H9 (cell line): ENCODE measurements around the gene NRG3. TPM values are rescaled to one million over a fixed set of nuclear protein-coding genes. Genes with fewer than 3 reads are reported as not detected.

Experiments
- DNase-seq: peaks from one replicate; pipeline ENCODE4 v3.0.0-alpha.2; 2017
- H2AFZ ChIP-seq: one replicate; pipeline ENCODE4 v1.6.1; 2013; ENCODE audit warnings: mild to moderate bottlenecking, low read length, control low read depth, moderate library complexity
- H2AK5ac ChIP-seq: 2 replicates; pipeline ENCODE4 v1.6.1; 2013; ENCODE audit warnings: low read length, control low read depth, mixed read lengths; ENCODE audit not compliant: insufficient read length
- H2BK120ac ChIP-seq: one replicate; pipeline ENCODE4 v1.6.1; 2013; ENCODE audit warnings: low read depth, mild to moderate bottlenecking, low read length, control low read depth, inconsistent platforms; ENCODE audit not compliant: poor library complexity, severe bottlenecking
- H2BK12ac ChIP-seq: 2 replicates; pipeline ENCODE4 v1.6.1; 2013; ENCODE audit warnings: low read length, control low read depth, mixed read lengths, low read depth; ENCODE audit not compliant: insufficient read length
- H2BK15ac ChIP-seq: 2 replicates; pipeline ENCODE4 v1.6.1; 2013; ENCODE audit warnings: low read depth, low read length, control low read depth
- H2BK20ac ChIP-seq: one replicate; pipeline ENCODE4 v1.6.1; 2013; ENCODE audit warnings: low read depth, mild to moderate bottlenecking, low read length, control low read depth, inconsistent platforms; ENCODE audit not compliant: poor library complexity, severe bottlenecking
- H2BK5ac ChIP-seq: 2 replicates; pipeline ENCODE4 v1.6.1; 2013; ENCODE audit warnings: low read length, control low read depth, mixed read lengths; ENCODE audit not compliant: insufficient read length
- H3K14ac ChIP-seq: 2 replicates; pipeline ENCODE4 v1.6.1; 2013; ENCODE audit warnings: low read length, control low read depth; ENCODE audit not compliant: insufficient read depth
- H3K18ac ChIP-seq: 2 replicates; pipeline ENCODE4 v1.6.1; 2013; ENCODE audit warnings: low read depth, mild to moderate bottlenecking, mixed read lengths, low read length, control low read depth; ENCODE audit not compliant: insufficient read length
- H3K23ac ChIP-seq: 2 replicates; pipeline ENCODE4 v1.6.1; 2013; ENCODE audit warnings: low read length, control low read depth, mixed read lengths, low read depth; ENCODE audit not compliant: insufficient read length
- H3K23me2 ChIP-seq: 2 replicates; pipeline ENCODE4 v1.6.1; 2013; ENCODE audit warnings: low read depth, mild to moderate bottlenecking, mixed read lengths, low read length, control low read depth; ENCODE audit not compliant: insufficient read length, poor library complexity, severe bottlenecking
- H3K27ac ChIP-seq: 2 replicates; pipeline ENCODE4 v1.5.1; 2013; ENCODE audit warnings: low read length, control low read depth, mixed read lengths, low read depth; ENCODE audit not compliant: insufficient read length
- H3K27me3 ChIP-seq: 2 replicates; pipeline ENCODE4 v1.6.1; 2013; ENCODE audit warnings: low read length, control low read depth, inconsistent platforms; ENCODE audit not compliant: insufficient read depth
- H3K4ac ChIP-seq: 2 replicates; pipeline ENCODE4 v1.6.1; 2013; ENCODE audit warnings: low read depth, mild to moderate bottlenecking, control low read depth, inconsistent platforms, low read length, moderate library complexity
- H3K4me1 ChIP-seq: 2 replicates; pipeline ENCODE4 v1.6.1; 2013; ENCODE audit warnings: low read length, control low read depth, inconsistent platforms; ENCODE audit not compliant: insufficient read depth
- H3K4me2 ChIP-seq: 2 replicates; pipeline ENCODE4 v1.6.1; 2013; ENCODE audit warnings: low read length, control low read depth, mixed read lengths; ENCODE audit not compliant: insufficient read length, insufficient read depth
- H3K56ac ChIP-seq: 2 replicates; pipeline ENCODE4 v1.6.1; 2013; ENCODE audit warnings: low read depth, mild to moderate bottlenecking, mixed read lengths, low read length, control low read depth; ENCODE audit not compliant: insufficient read length
- H3K79me1 ChIP-seq: 2 replicates; pipeline ENCODE4 v1.6.1; 2013; ENCODE audit warnings: low read depth, mild to moderate bottlenecking, moderate library complexity, low read length, control low read depth, inconsistent platforms; ENCODE audit not compliant: insufficient read depth, poor library complexity, severe bottlenecking
- H3K79me2 ChIP-seq: 2 replicates; pipeline ENCODE4 v1.6.1; 2013; ENCODE audit warnings: low read length, control low read depth, inconsistent platforms; ENCODE audit not compliant: insufficient read depth
- H3K9ac ChIP-seq: 2 replicates; pipeline ENCODE4 v1.6.1; 2013; ENCODE audit warnings: low read length, control low read depth, mixed read lengths; ENCODE audit not compliant: insufficient read length; ENCODE audit errors: extremely low read depth
- H3K9me3 ChIP-seq: one replicate; pipeline ENCODE4 v1.6.1; 2013; ENCODE audit warnings: low read depth, low read length, inconsistent platforms; ENCODE audit not compliant: control insufficient read depth
- H3T11ph ChIP-seq: one replicate; pipeline ENCODE4 v1.6.1; 2013; ENCODE audit warnings: mild to moderate bottlenecking, low read length, control low read depth, inconsistent platforms
- H4K20me1 ChIP-seq: one replicate; pipeline ENCODE4 v1.6.1; 2013; ENCODE audit not compliant: control insufficient read depth, insufficient read length, insufficient read depth
- H4K5ac ChIP-seq: 2 replicates; pipeline ENCODE4 v1.6.1; 2013; ENCODE audit warnings: low read depth, mild to moderate bottlenecking, mixed read lengths, low read length, control low read depth; ENCODE audit not compliant: insufficient read length
- H4K8ac ChIP-seq: replicated peaks from 2 replicates; pipeline ENCODE4 v1.6.1; 2013; ENCODE audit warnings: low read length, control low read depth, mixed read lengths, low read depth; ENCODE audit not compliant: insufficient read length
- H4K91ac ChIP-seq: 2 replicates; pipeline ENCODE4 v1.6.1; 2013; ENCODE audit warnings: low read depth, mild to moderate bottlenecking, moderate library complexity, mixed read lengths, low read length, control low read depth; ENCODE audit not compliant: insufficient read length
- H3K27ac Mint-ChIP-seq, 3 experiments: 2 replicates in 2 of 3; 3 replicates in 1 of 3; pipeline ENCODE4 v1.8.0; 2020 to 2021; ENCODE audit warnings: mixed read lengths in 3 of 3, mild to moderate bottlenecking in 1 of 3, moderate library complexity in 1 of 3
- H3K27me3 Mint-ChIP-seq: 2 replicates; pipeline ENCODE4 v1.8.0; 2021; ENCODE audit warnings: low read depth, mild to moderate bottlenecking, moderate library complexity, mixed read lengths
- H3K36me3 Mint-ChIP-seq, 3 experiments: 2 replicates in 2 of 3; 3 replicates in 1 of 3; pipeline ENCODE4 v1.8.0; 2020 to 2021; ENCODE audit warnings: low read depth in 3 of 3, mixed read lengths in 3 of 3; ENCODE audit not compliant: insufficient read depth in 1 of 3
- H3K4me1 Mint-ChIP-seq, 2 experiments: 2 replicates each; pipeline ENCODE4 v1.8.0; 2020; ENCODE audit warnings: mixed read lengths in 2 of 2
- H3K4me3 Mint-ChIP-seq, 2 experiments: 2 replicates in 1 of 2; 3 replicates in 1 of 2; pipeline ENCODE4 v1.8.0; 2020 to 2021; ENCODE audit warnings: mild to moderate bottlenecking in 2 of 2, mixed read lengths in 2 of 2, moderate library complexity in 1 of 2
- H3K9me3 Mint-ChIP-seq, 2 experiments: 2 replicates in 1 of 2; 3 replicates in 1 of 2; pipeline ENCODE4 v1.8.0; 2020; ENCODE audit warnings: mild to moderate bottlenecking in 2 of 2, mixed read lengths in 2 of 2, moderate library complexity in 1 of 2
- CTCF ChIP-seq: fragments of 200-600 bp; sonication (generic); conservative IDR thresholded peaks from 3 replicates; pipeline ENCODE4 v1.8.0; 2021; ENCODE audit warnings: antibody characterized with exemption, mild to moderate bottlenecking
- WGBS: extraction: QIAGEN DNeasy Blood & Tissue Kit; methylation state at CpG from one replicate; pipeline ENCODE4 v1.1.7; 2013; ENCODE audit warnings: missing lambda C conversion rate, low lambda C conversion rate, mixed read lengths; ENCODE audit not compliant: insufficient read length; ENCODE audit errors: extremely low coverage; 5-methylcytosine and 5-hydroxymethylcytosine counted together
- total RNA-seq: library from RNA; stranded (reverse); gene quantifications from 2 replicates; pipeline ENCODE4 v1.2.1, GENCODE V29; 2021

Gene NRG3
- total RNA-seq, 1 experiment from 2014 or later: 1.6 TPM

DNA sequence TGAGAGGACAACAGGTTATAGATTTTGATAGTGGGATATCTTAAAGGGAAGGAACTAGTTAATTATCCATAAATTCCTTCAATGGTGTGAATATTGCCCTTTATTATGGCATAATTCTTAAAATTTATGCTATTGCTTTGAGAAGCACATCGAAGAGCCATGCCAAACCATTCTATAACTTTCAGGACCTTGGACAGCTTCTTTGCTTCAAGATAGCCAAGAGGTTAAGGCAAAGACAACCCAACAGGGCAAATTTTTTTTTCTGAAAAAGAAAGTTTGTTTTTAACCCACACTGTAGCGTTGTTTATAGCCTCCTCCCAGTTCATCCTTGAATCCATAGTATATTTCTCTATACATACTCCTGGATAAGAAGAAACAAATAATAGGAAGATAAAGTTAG lies 103.2 kb downstream of the NRG3 start:
- Histone ChIP-seq H3K4ac (no peak overlapping the region), H3K23ac (no peak overlapping the region), H3T11ph (no peak overlapping the region), H3K79me2 (no peaks in the 10 kb centered on the region), H3K9me3 (no peaks in the 10 kb centered on the region), H4K5ac (no peak overlapping the region), H2AK5ac (no peak overlapping the region), H2BK5ac (no peak overlapping the region), H3K27ac (no peak overlapping the region), H3K9ac (no peak overlapping the region), H2BK15ac (no peak overlapping the region), H2BK12ac (no peak overlapping the region), H3K4me1 (no peaks in the 10 kb centered on the region), H3K23me2 (no peaks in the 10 kb centered on the region), H2BK20ac (no peak overlapping the region), H2BK120ac (no peak overlapping the region), H3K56ac (no peak overlapping the region), H3K4me2 (no peak overlapping the region), H4K91ac (no peak overlapping the region), H3K27me3 (no peaks in the 10 kb centered on the region), H2AFZ (no peak overlapping the region), H3K14ac (no peak overlapping the region), H3K18ac (no peak overlapping the region), H3K79me1 (no peaks in the 10 kb centered on the region), H4K20me1 (no peaks in the 10 kb centered on the region), H4K8ac (no peak overlapping the region)
- DNase-seq: no peak
- Mint-ChIP-seq H3K36me3 (no peaks in the 10 kb centered on the region), H3K27ac (no peak overlapping the region), H3K27me3 (no peaks in the 10 kb centered on the region), H3K4me3 (no peak overlapping the region), H3K4me1 (no peaks in the 10 kb centered on the region), H3K9me3 (no peaks in the 10 kb centered on the region)
- WGBS: no CpG with 5 or more reads among the region's 2 CpGs
- TF ChIP-seq CTCF: no peak
